DMS153 treated with DMSO at 0.1 percent for 48 hours (cell line): Measurements from ENCODE around the gene G3BP2.

Experiments used
- DNase-seq: peaks from one replicate; lab custom pipeline; 2025; ENCODE audit not compliant: unreplicated experiment; lab: John Stamatoyannopoulos, UW

The G3BP2 gene

GRCh38 chr4:75643651-75644050 is 29.6 kb downstream of the G3BP2 start:
- no peak for DNase-seq

DNA sequence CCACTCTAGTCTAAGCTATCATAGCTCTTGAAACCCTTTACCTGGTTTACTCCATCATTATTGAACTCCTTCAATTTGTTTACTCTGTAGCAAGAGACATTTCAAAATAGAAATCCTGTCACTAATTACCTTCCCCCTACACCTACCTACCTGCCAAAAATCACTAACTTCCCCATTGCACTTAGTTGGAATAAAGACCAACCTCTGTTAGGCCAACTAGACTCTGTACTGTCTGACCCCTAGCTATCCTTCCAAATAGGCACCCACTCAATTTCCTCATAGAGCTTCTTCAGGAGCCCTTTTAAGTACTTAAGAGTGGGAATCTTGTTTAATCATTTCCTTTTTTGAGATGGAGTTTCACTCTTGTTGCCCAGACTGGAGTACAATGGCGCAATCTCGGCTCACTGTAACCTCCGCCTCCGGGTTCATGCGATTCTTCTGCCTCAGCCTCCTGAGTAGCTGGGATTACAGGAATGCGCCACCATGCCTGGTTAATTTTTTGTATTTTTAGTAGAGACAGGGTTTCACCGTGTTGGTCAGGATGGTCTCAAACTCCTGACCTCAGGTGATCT is 34.0 kb downstream of the G3BP2 start:
- no peak for DNase-seq

GRCh38 chr4:75637827-75638226 is 35.4 kb downstream of the G3BP2 start:
- DNase-seq: no peak

- DNase-seq: no peak
These were observed 36.0 kb downstream of the G3BP2 start for GRCh38 chr4:75637176-75637575.

DNA sequence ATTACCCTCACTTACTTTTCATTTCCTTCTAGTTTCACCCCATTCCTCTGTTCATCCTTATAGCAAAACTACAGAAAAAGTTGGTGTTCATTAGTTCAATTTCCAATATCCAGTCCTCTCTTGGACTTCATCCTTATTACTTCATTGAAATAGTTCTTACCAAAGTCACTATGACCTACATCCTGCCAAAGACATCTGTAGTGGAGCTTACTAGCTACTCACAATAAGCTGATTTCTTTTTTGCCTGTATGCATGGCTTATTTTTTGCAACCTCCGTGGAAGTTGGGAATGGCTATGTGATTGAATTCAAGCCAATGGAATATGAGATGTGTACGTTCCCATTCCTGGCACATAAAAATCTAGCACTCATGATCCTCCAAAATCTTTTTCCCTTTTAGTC is 38.3 kb downstream of the G3BP2 start:
- DNase-seq: no peak

GRCh38 chr4:75634281-75634680 is 38.9 kb downstream of the G3BP2 start:
- no peak for DNase-seq

DNA sequence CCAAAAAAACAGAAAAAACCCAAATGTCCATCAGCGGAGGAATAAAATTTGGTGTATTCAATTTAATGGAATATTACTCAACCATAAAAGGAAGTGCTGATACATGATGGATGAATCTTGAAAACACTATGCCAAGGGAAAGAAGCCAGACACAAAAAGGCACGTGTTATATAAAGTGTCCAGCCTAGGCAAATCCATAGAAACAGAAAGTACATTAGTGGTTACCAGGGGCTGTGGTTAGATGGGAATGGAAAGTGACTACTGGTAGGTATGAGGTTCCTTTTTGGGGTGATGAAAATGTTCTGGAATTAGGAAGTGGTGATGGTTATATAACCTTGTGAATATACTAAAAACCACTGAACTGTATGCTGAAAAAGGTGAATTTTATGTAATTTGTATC is 39.4 kb downstream of the G3BP2 start:
- no peak for DNase-seq

- no peak for DNase-seq
These were observed 42.3 kb downstream of the G3BP2 start for GRCh38 chr4:75630937-75631329.

DNA sequence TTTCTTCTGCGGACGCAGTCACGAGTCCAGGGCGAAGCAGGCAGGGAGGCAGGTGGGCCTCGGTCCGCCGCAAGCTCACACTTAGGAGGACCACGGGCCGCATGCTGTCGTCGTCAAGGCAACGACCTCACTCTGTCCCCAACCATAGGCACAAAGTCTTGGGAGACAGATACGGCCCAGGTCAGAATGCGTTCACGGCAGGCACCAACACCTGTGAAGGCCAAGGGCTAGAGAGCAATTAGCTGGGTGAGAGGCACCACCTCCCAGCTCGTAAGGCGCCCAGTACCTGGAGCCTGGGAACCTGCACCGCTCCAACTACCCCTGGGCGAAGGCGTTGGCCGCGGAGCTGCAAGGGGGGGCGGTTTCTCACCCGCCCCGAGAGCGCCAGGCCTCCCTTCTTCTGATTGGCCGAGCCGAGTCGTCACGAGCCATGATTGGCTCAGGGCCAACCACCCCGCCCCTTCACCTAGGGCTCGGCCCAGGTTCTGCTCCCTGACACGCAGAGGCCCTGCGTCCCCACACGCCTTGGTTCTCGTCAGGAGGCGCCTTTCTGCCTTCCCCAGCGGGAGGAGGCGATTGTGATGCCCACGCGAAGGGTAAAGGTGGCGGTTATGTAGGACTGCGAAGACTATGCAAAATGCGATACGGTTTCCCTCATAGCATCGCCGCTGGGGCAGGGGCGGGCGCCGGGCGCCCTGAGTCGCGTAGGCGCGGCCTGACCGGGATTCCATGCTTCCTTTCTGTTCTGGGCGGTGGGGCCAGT is 42.9 kb downstream of the G3BP2 start, which contains the start of gene CDKL2:
CDKL2 (minus strand) TSS at position 355 of the 763 bp plus-strand sequence. CDS start 4,540 bp downstream, outside the sequence.
- DNase-seq: peak; percentile 79

- DNase-seq: no peak
These were observed 44.0 kb downstream of the G3BP2 start for GRCh38 chr4:75629239-75629638.

GRCh38 chr4:75623026-75623425 is 50.2 kb downstream of the G3BP2 start:
- no peak for DNase-seq

- DNase-seq: no peak
These were observed 51.5 kb downstream of the G3BP2 start for GRCh38 chr4:75621715-75622114.

GRCh38 chr4:75612306-75612705 is 60.9 kb downstream of the G3BP2 start:
- no peak for DNase-seq

- DNase-seq: no peak
These were observed 67.3 kb downstream of the G3BP2 start for GRCh38 chr4:75605928-75606327.

- no peak for DNase-seq
These were observed 73.6 kb downstream of the G3BP2 start for GRCh38 chr4:75599647-75600046.

- no peak for DNase-seq
These were observed 74.8 kb downstream of the G3BP2 start for GRCh38 chr4:75598390-75598789.

DNA sequence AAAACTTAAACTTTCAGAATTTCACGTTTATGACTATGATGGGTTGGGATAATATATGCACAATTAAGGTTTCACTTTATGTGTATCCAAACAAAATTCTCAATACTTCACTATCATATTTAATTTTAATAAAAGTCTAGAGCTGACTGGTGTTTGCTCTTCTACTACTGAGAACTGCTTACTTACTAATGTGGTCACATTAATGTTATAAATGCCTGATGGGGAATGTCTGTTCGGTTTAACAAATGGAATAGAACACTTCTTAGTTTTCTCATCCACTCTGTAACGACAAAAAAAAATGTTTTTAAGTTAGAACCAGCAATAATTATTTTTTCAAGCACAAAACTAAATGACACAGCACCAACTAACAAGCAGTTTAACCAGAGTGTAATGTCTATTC is 77.2 kb downstream of the G3BP2 start:
- DNase-seq: no peak

GRCh38 chr4:75593393-75593792 is 79.8 kb downstream of the G3BP2 start:
- no peak for DNase-seq
